ENCODE measurements around the gene TRIML1. TPM values are rescaled to one million over a fixed set of nuclear protein-coding genes. Genes with fewer than 3 reads are reported as not detected.
"Not testable (repeated sequence)": the region's sequence is repeated elsewhere in the genome, so short reads cannot be mapped to it uniquely, and the experiment has no call there.

Gene TRIML1
- total RNA-seq, 1 experiment from 2014 or later = not detected

GRCh38 chr4:188147776-188148175, 8.5 kb downstream of the TRIML1 start:
- no peak for DNase-seq
- intact Hi-C loops (cut with micrococcal nuclease; ENCODE audit: unreplicated experiment) = no loop called here
- Mint-ChIP-seq H3K27ac (ENCODE audit: unreplicated experiment) (no peak overlapping the region), H3K27me3 (ENCODE audit: unreplicated experiment) (no peaks in the 10 kb centered on the region), H3K4me3 (ENCODE audit: low read depth, unreplicated experiment) (no peak overlapping the region), H3K36me3 (ENCODE audit: insufficient read depth, unreplicated experiment) (no peaks in the 10 kb centered on the region), H3K4me1 (ENCODE audit: low read depth, unreplicated experiment) (no peaks in the 10 kb centered on the region), H3K9me3 (ENCODE audit: low read depth, unreplicated experiment) (no peaks in the 10 kb centered on the region)
- no peak for TF ChIP-seq CTCF (IDR thresholded peaks at IDR 0.05; ENCODE audit: unreplicated experiment)
- BruUV-seq (replicated peaks) = no TSS peak
- CTCF ChIA-PET = no interaction called here

GRCh38 chr4:188154668-188155405, 15.6 kb downstream of the TRIML1 start:
- CTCF ChIA-PET = no interaction called here
- H3K27me3 Mint-ChIP-seq (ENCODE audit: unreplicated experiment) = no peaks in the 10 kb centered on the region
- peak; percentile 53 for DNase-seq
- intact Hi-C loops (cut with micrococcal nuclease; ENCODE audit: unreplicated experiment) = no loop called here
- H3K27ac Mint-ChIP-seq (ENCODE audit: unreplicated experiment) = peak overlapping the region; percentile 77
- no peaks in the 10 kb centered on the region for H3K36me3 Mint-ChIP-seq (ENCODE audit: insufficient read depth, unreplicated experiment)
- H3K4me3 Mint-ChIP-seq (ENCODE audit: low read depth, unreplicated experiment) = peak overlapping the region; percentile 40
- no TSS peak for BruUV-seq (replicated peaks)
- no peaks in the 10 kb centered on the region for H3K4me1 Mint-ChIP-seq (ENCODE audit: low read depth, unreplicated experiment)
- H3K9me3 Mint-ChIP-seq (ENCODE audit: low read depth, unreplicated experiment) = peaks cover 2% of the 10 kb centered on the region
- TF ChIP-seq CTCF (IDR thresholded peaks at IDR 0.05; ENCODE audit: unreplicated experiment) = no peak

GRCh38 chr4:188158336-188158735, 19.1 kb downstream of the TRIML1 start:
- Mint-ChIP-seq H3K27me3 (ENCODE audit: unreplicated experiment) (no peaks in the 10 kb centered on the region), H3K27ac (ENCODE audit: unreplicated experiment) (peak overlapping the region; percentile 23), H3K9me3 (ENCODE audit: low read depth, unreplicated experiment) (peaks cover 2% of the 10 kb centered on the region), H3K4me3 (ENCODE audit: low read depth, unreplicated experiment) (no peak overlapping the region), H3K36me3 (ENCODE audit: insufficient read depth, unreplicated experiment) (no peaks in the 10 kb centered on the region), H3K4me1 (ENCODE audit: low read depth, unreplicated experiment) (no peaks in the 10 kb centered on the region)
- DNase-seq = no peak
- intact Hi-C loops (cut with micrococcal nuclease; ENCODE audit: unreplicated experiment) = no loop called here
- BruUV-seq (replicated peaks) = no TSS peak
- CTCF ChIA-PET = no interaction called here
- TF ChIP-seq CTCF (IDR thresholded peaks at IDR 0.05; ENCODE audit: unreplicated experiment) = no peak

- H3K27me3 Mint-ChIP-seq (ENCODE audit: unreplicated experiment); H3K27ac Mint-ChIP-seq (ENCODE audit: unreplicated experiment); H3K36me3 Mint-ChIP-seq (ENCODE audit: insufficient read depth, unreplicated experiment); H3K9me3 Mint-ChIP-seq (ENCODE audit: low read depth, unreplicated experiment); DNase-seq; H3K4me1 Mint-ChIP-seq (ENCODE audit: low read depth, unreplicated experiment); BruUV-seq (replicated peaks); CTCF ChIA-PET; intact Hi-C loops (cut with micrococcal nuclease; ENCODE audit: unreplicated experiment); H3K4me3 Mint-ChIP-seq (ENCODE audit: low read depth, unreplicated experiment): not testable (repeated sequence)
Observed at GRCh38 chr4:188159513-188160226, 20.4 kb downstream of the TRIML1 start.

- no peak for DNase-seq
- intact Hi-C loops (cut with micrococcal nuclease; ENCODE audit: unreplicated experiment) = no loop called here
- CTCF ChIA-PET = no interaction called here
- no peak overlapping the region for H3K27ac Mint-ChIP-seq (ENCODE audit: unreplicated experiment)
- no peaks in the 10 kb centered on the region for H3K27me3 Mint-ChIP-seq (ENCODE audit: unreplicated experiment)
- H3K4me3 Mint-ChIP-seq (ENCODE audit: low read depth, unreplicated experiment) = no peak overlapping the region
- no peaks in the 10 kb centered on the region for H3K36me3 Mint-ChIP-seq (ENCODE audit: insufficient read depth, unreplicated experiment)
- H3K9me3 Mint-ChIP-seq (ENCODE audit: low read depth, unreplicated experiment) = peaks cover 2% of the 10 kb centered on the region
- BruUV-seq (replicated peaks) = no TSS peak
- TF ChIP-seq CTCF (IDR thresholded peaks at IDR 0.05; ENCODE audit: unreplicated experiment) = no peak
- no peaks in the 10 kb centered on the region for H3K4me1 Mint-ChIP-seq (ENCODE audit: low read depth, unreplicated experiment)
Observed at GRCh38 chr4:188160406-188160805, 21.2 kb downstream of the TRIML1 start.
